ENCODE measurements around the gene PRR19.
"Not testable (repeated sequence)": the region's sequence is repeated elsewhere in the genome, so short reads cannot be mapped to it uniquely, and the experiment has no call there.

PRR19 gene

GRCh38 chr19:42301646-42302203, at the start of gene PRR19:
PRR19 (plus strand) TSS chr19:42302132; CDS start chr19:42309585, 7,453 bp downstream.
- DNase-seq (ENCODE audit: low spot score), result no peak

GRCh38 chr19:42252365-42253244, 49.3 kb upstream of the PRR19 start:
- peak; percentile 83 for DNase-seq (ENCODE audit: low spot score)

- DNase-seq (ENCODE audit: low spot score), result peak; percentile 77
These were observed 48.5 kb upstream of the PRR19 start for GRCh38 chr19:42253245-42254088.

- DNase-seq (ENCODE audit: low spot score), result peak; percentile 62
These were observed 47.7 kb upstream of the PRR19 start for GRCh38 chr19:42254089-42254849.

- peak; percentile 93 for DNase-seq (ENCODE audit: low spot score)
These were observed 46.8 kb upstream of the PRR19 start, which contains the start of gene ERF for GRCh38 chr19:42254850-42255765. ERF (minus strand) TSS chr19:42255128; CDS start chr19:42254999, 129 bp downstream.

GRCh38 chr19:42255766-42256745, 45.9 kb upstream of the PRR19 start:
- peak; percentile 58 for DNase-seq (ENCODE audit: low spot score)

GRCh38 chr19:42257842-42258241, 44.1 kb upstream of the PRR19 start:
- DNase-seq (ENCODE audit: low spot score), result not testable (repeated sequence)

GRCh38 chr19:42261763-42262162, 40.2 kb upstream of the PRR19 start:
- DNase-seq (ENCODE audit: low spot score), result no peak

- DNase-seq (ENCODE audit: low spot score), result not testable (repeated sequence)
These were observed 35.8 kb upstream of the PRR19 start for GRCh38 chr19:42266105-42266504.

- not testable (repeated sequence) for DNase-seq (ENCODE audit: low spot score)
These were observed 34.9 kb upstream of the PRR19 start for GRCh38 chr19:42266928-42267603.

- DNase-seq (ENCODE audit: low spot score), result no peak
These were observed 34.2 kb upstream of the PRR19 start for GRCh38 chr19:42267644-42268141.

- DNase-seq (ENCODE audit: low spot score), result peak; percentile 96
These were observed 33.7 kb upstream of the PRR19 start for GRCh38 chr19:42268142-42268703.

GRCh38 chr19:42268704-42269477, 33.0 kb upstream of the PRR19 start, which contains the start of gene CIC:
CIC (plus strand) TSS chr19:42269252; CDS start chr19:42271784, 2,532 bp downstream.
- peak; percentile 98 for DNase-seq (ENCODE audit: low spot score)

- DNase-seq (ENCODE audit: low spot score), result no peak
These were observed 32.2 kb upstream of the PRR19 start for GRCh38 chr19:42269478-42270345.

- DNase-seq (ENCODE audit: low spot score), result peak; percentile 83
These were observed 31.4 kb upstream of the PRR19 start for GRCh38 chr19:42270346-42271044.

- no peak for DNase-seq (ENCODE audit: low spot score)
These were observed 30.9 kb upstream of the PRR19 start for GRCh38 chr19:42271045-42271419.
